HL-60 (cell line): ENCODE data around the gene SEC24D.

Experiments
- DNase-seq, 2 experiments: peaks; one replicate each; pipeline ENCODE4 v3.0.0-alpha.2; 2010 to 2020; ENCODE audit warnings: low read depth in 1 of 2, low spot score in 1 of 2
- H3K27ac ChIP-seq: fragments of 250-450 bp; sonication (Bioruptor Pico); replicated peaks from 2 replicates; pipeline ENCODE4 v1.5.1; 2020; ENCODE audit warnings: mild to moderate bottlenecking, moderate library complexity
- H3K27me3 ChIP-seq: fragments of 250-450 bp; sonication (Bioruptor Pico); 2 replicates; pipeline ENCODE4 v1.5.1; 2021; ENCODE audit warnings: mild to moderate bottlenecking, moderate library complexity; ENCODE audit not compliant: insufficient read depth, poor library complexity, severe bottlenecking
- H3K4me3 ChIP-seq: replicated peaks from 2 replicates; pipeline ENCODE4 v1.5.1; 2011; ENCODE audit warnings: mild to moderate bottlenecking, control low read depth, low read length; ENCODE audit not compliant: insufficient read depth
- CTCF ChIP-seq: IDR thresholded peaks from one replicate; pipeline ENCODE4 v1.5.1; 2011; ENCODE audit warnings: low read length, control low read depth, inconsistent platforms; ENCODE audit not compliant: insufficient read depth
- GABPA ChIP-seq: IDR thresholded peaks from 2 replicates; pipeline ENCODE4 v1.6.1; 2012; ENCODE audit warnings: low read depth
- POLR2AphosphoS5 ChIP-seq: IDR thresholded peaks from 2 replicates; pipeline ENCODE4 v1.6.1; 2012; ENCODE audit warnings: low read depth
- REST ChIP-seq: IDR thresholded peaks from 2 replicates; pipeline ENCODE4 v1.6.1; 2012; ENCODE audit warnings: low read depth; ENCODE audit not compliant: insufficient replicate concordance
- SPI1 ChIP-seq: IDR thresholded peaks from 2 replicates; pipeline ENCODE4 v1.6.1; 2012; ENCODE audit warnings: low read depth, mild to moderate bottlenecking, borderline replicate concordance

SEC24D gene

GRCh38 chr4:118738090-118738489 is 97.8 kb downstream of the SEC24D start:
- Histone ChIP-seq H3K27me3 (no peaks in the 10 kb centered on the region), H3K27ac (no peak overlapping the region), H3K4me3 (no peak overlapping the region)
- no peak for DNase-seq
- TF ChIP-seq SPI1 (no peak), REST (no peak), CTCF (no peak), GABPA (no peak), POLR2AphosphoS5 (no peak)

- Histone ChIP-seq H3K4me3 (no peak overlapping the region), H3K27me3 (no peaks in the 10 kb centered on the region), H3K27ac (no peak overlapping the region)
- no peak for TF ChIP-seq SPI1
- no peak for TF ChIP-seq GABPA
- TF ChIP-seq CTCF: no peak
- no peak for TF ChIP-seq REST
- no peak for TF ChIP-seq POLR2AphosphoS5
- no peak for DNase-seq
Observed at GRCh38 chr4:118736900-118737299, 99.0 kb downstream of the SEC24D start.

GRCh38 chr4:118734491-118735205 is 101.3 kb downstream of the SEC24D start:
- TF ChIP-seq GABPA (no peak), SPI1 (no peak), CTCF (no peak), REST (no peak), POLR2AphosphoS5 (no peak)
- no peak overlapping the region for H3K27ac ChIP-seq
- no peak for DNase-seq

More at GRCh38 chr4:118734491-118735205, 101.3 kb downstream of the SEC24D start:
- Histone ChIP-seq H3K27me3 (no peaks in the 10 kb centered on the region), H3K4me3 (no peak overlapping the region)
